ENCODE data around the gene DACH1. TPM values are rescaled to one million over a fixed set of nuclear protein-coding genes. Genes with fewer than 3 reads are reported as not detected.

The DACH1 gene
- total RNA-seq, 1 experiment from 2014 or later = not detected

GRCh38 chr13:71499944-71500514 lies 367.0 kb downstream of the DACH1 start:
- DNase-seq (ENCODE audit: low read depth, low spot score) (no peak), ATAC-seq (no peak)
- Histone ChIP-seq H3K9ac (ENCODE audit: low read length) (no peak overlapping the region), H3K9me3 (ENCODE audit: control insufficient read depth in 1 of 2, insufficient read depth in 1 of 2, low read depth in 1 of 2, low read length in 2 of 2) (no peaks in the 10 kb centered on the region), H4K20me1 (ENCODE audit: insufficient read depth) (no peaks in the 10 kb centered on the region), H3K9me2 (ENCODE audit: insufficient read depth) (no peaks in the 10 kb centered on the region), H3K79me2 (ENCODE audit: insufficient read depth, low read length) (no peaks in the 10 kb centered on the region), H2AFZ (ENCODE audit: low read depth, low read length, poor library complexity, severe bottlenecking) (no peak overlapping the region), H3K4me3 (replicated peaks in 1 of 2; ENCODE audit: low read depth in 1 of 2, low read length in 2 of 2) (no peak overlapping the region), H3K4me2 (ENCODE audit: low read length) (no peak overlapping the region), H3K27ac (ENCODE audit: low read depth, low read length) (no peak overlapping the region), H3K36me3 (ENCODE audit: control insufficient read depth in 1 of 2, insufficient read depth in 2 of 2, low read length in 2 of 2) (no peaks in the 10 kb centered on the region), H3K4me1 (ENCODE audit: control insufficient read depth in 1 of 2, insufficient read depth in 2 of 2, low read length in 2 of 2) (no peaks in the 10 kb centered on the region), H3K27me3 (ENCODE audit: insufficient read depth, low read length) (no peaks in the 10 kb centered on the region)
- TF ChIP-seq CBX3 (IDR thresholded peaks at IDR 0.05; ENCODE audit: low read depth) = no peak
- no peak for TF ChIP-seq ZNF274 (IDR thresholded peaks at IDR 0.05; ENCODE audit: low read depth, low read length)
- TF ChIP-seq RAD21 (IDR thresholded peaks at IDR 0.05; ENCODE audit: low read depth) = no peak
- no peak for TF ChIP-seq CEBPB (IDR thresholded peaks at IDR 0.05; ENCODE audit: low read depth)
- TF ChIP-seq CTCF (IDR thresholded peaks at IDR 0.05 in 2 of 3, conservative IDR thresholded peaks at IDR 0.05 in 1 of 3; ENCODE audit: borderline replicate concordance in 1 of 3, insufficient read depth in 1 of 3, low read depth in 2 of 3, low read length in 2 of 3) = no peak
- no peak for TF ChIP-seq EGR1 (IDR thresholded peaks at IDR 0.05; ENCODE audit: low read depth)
- TF ChIP-seq SRF (IDR thresholded peaks at IDR 0.05; ENCODE audit: low read depth) = no peak
- no peak for TF ChIP-seq ZBTB33 (IDR thresholded peaks at IDR 0.05; ENCODE audit: extremely low read depth, insufficient replicate concordance, low read length)
- no peak for TF ChIP-seq YY1 (IDR thresholded peaks at IDR 0.05; ENCODE audit: extremely low read depth, insufficient replicate concordance, low read depth, low read length)
- TF ChIP-seq ELF1 (IDR thresholded peaks at IDR 0.05; ENCODE audit: borderline replicate concordance, low read depth) = no peak
- TF ChIP-seq MAX (IDR thresholded peaks at IDR 0.05) = no peak
- TF ChIP-seq ATF3 (IDR thresholded peaks at IDR 0.05) = no peak
- no peak for TF ChIP-seq POLR2A (IDR thresholded peaks at IDR 0.05; ENCODE audit: borderline replicate concordance, extremely low read depth, insufficient read depth, insufficient read length)
- no peak for TF ChIP-seq FOSL1 (IDR thresholded peaks at IDR 0.05; ENCODE audit: low read depth)
- TF ChIP-seq ZFX (IDR thresholded peaks at IDR 0.05) = no peak
- no peak for TF ChIP-seq EZH2 (IDR thresholded peaks at IDR 0.05)
- no peak for TF ChIP-seq POLR2AphosphoS5 (IDR thresholded peaks at IDR 0.05; ENCODE audit: low read depth, low read length)
- no peak for TF ChIP-seq SP1 (IDR thresholded peaks at IDR 0.05; ENCODE audit: low read depth)
- ChIA-PET RAD21 (ENCODE audit: low non-redundant PET in 1 of 2, low total read pairs in 2 of 2, uncharacterized antibody in 2 of 2, unreplicated experiment in 2 of 2) (interaction anchor here in 1 of 2 experiments (0.7 kb wide), 1 partner anchor 457 kb away, joined by 4 read pairs; no protein-coding TSS in a partner anchor), CTCF (no interaction called here), POLR2A (no interaction called here)
- no TSS peak for BruUV-seq (replicated peaks)
- intact Hi-C loops (cut with micrococcal nuclease) = no loop called here

Data from HCT116 (cell line).